ENCODE measurements around the gene IGSF9.

DNA sequence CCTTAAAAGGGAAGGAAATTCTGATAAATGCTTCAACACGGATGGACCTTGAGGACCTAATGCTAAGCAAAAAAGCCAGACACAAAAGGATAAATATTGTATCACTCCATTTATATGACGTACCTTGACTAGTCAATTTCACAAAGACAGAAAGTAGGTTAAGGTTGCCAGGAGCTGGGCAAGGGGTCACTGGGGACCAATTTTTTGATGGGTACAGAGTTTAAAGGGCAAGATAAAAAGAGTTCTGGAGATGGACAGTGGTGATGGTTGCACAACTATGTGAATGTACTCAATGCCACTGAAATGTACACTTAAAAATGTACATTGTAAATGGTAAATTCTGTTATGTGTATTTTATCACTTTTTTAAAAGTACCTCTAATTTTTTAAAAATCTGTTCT is 40.7 kb upstream of the IGSF9 start:
- no peak for TF ChIP-seq POLR2AphosphoS5 (IDR thresholded peaks at IDR 0.05; ENCODE audit: low read depth, low read length)
- no peak for TF ChIP-seq TAF1 (IDR thresholded peaks at IDR 0.05; ENCODE audit: low read depth, low read length)
